SK-N-SH (cell line): ENCODE results near the gene PWP1. TPM values are rescaled to one million over a fixed set of nuclear protein-coding genes. Genes with fewer than 3 reads are reported as not detected.

Source experiments
- CTCF ChIA-PET: fragments of 300-600, 350-600 bp; formaldehyde crosslinking; extraction: SDS; loops from one replicate; lab custom pipeline; 2021; lab: Yijun Ruan, JAX
- POLR2A ChIA-PET: fragments of 350-600 bp; sonication (Branson Sonifier 250); formaldehyde crosslinking; extraction: SDS; loops from one replicate; lab custom pipeline; 2020; ENCODE audit warnings: antibody characterized with exemption, inconsistent platforms; lab: Yijun Ruan, JAX
- DNase-seq: peaks from one replicate; pipeline ENCODE4 v3.0.0; 2012
- H2AFZ ChIP-seq: fragments of 200-600 bp; sonication (generic); 2 replicates; pipeline ENCODE4 v1.8.1; 2016; ENCODE audit warnings: antibody characterized with exemption, mild to moderate bottlenecking, low read depth
- H3F3A ChIP-seq: fragments of 200-600 bp; sonication (generic); replicated peaks from 2 replicates; pipeline ENCODE3; 2016; ENCODE audit warnings: antibody characterized with exemption, mild to moderate bottlenecking; ENCODE audit not compliant: insufficient read depth
- H3K27ac ChIP-seq, 2 experiments: fragments of 200-500 bp in 1 of 2; fragments of 200-600 bp in 1 of 2; sonication (Bioruptor generic) in 1 of 2; sonication (generic), shearing (Covaris generic) in 1 of 2; 2 replicates each; pipeline versions ENCODE4 v1.5.1 to v1.6.1; 2014 to 2016; ENCODE audit warnings: low read depth in 2 of 2, inconsistent platforms in 1 of 2, low read length in 1 of 2, mild to moderate bottlenecking in 1 of 2, mixed read lengths in 1 of 2
- H3K27me3 ChIP-seq: fragments of 200-600 bp; sonication (generic), shearing (Covaris generic); 2 replicates; pipeline ENCODE4 v1.6.1; 2016; ENCODE audit warnings: mixed run types; ENCODE audit not compliant: insufficient read depth
- H3K36me3 ChIP-seq, 2 experiments: fragments of 200-500 bp in 1 of 2; fragments of 200-600 bp in 1 of 2; sonication (Bioruptor generic) in 1 of 2; sonication (generic) in 1 of 2; replicated peaks in 1 of 2; 2 replicates each; pipeline versions ENCODE3 to v1.5.1; 2014 to 2016; ENCODE audit warnings: low read length in 1 of 2, mild to moderate bottlenecking in 1 of 2; ENCODE audit not compliant: insufficient read depth in 2 of 2, control insufficient read depth in 1 of 2
- H3K4me1 ChIP-seq, 2 experiments: fragments of 200-500 bp in 1 of 2; fragments of 200-600 bp in 1 of 2; sonication (Bioruptor generic) in 1 of 2; sonication (generic), shearing (Covaris generic) in 1 of 2; 2 replicates each; pipeline versions ENCODE4 v1.5.1 to v1.6.1; 2014 to 2016; ENCODE audit warnings: low read depth in 1 of 2, low read length in 1 of 2, mixed run types in 1 of 2; ENCODE audit not compliant: insufficient read depth in 2 of 2, control insufficient read depth in 1 of 2
- H3K4me2 ChIP-seq: fragments of 200-600 bp; sonication (generic), shearing (Covaris generic); 2 replicates; pipeline ENCODE4 v1.6.1; 2017; ENCODE audit warnings: mixed run types
- H3K4me3 ChIP-seq, 2 experiments: fragments of 200-500 bp in 1 of 2; fragments of 200-600 bp in 1 of 2; sonication (Bioruptor generic) in 1 of 2; sonication (generic), shearing (Covaris generic) in 1 of 2; 2 replicates each; pipeline versions ENCODE4 v1.5.1 to v1.8.1; 2014 to 2016; ENCODE audit warnings: low read depth in 2 of 2, inconsistent platforms in 1 of 2, low read length in 1 of 2, mild to moderate bottlenecking in 1 of 2, mixed read lengths in 1 of 2, moderate library complexity in 1 of 2
- H3K79me2 ChIP-seq: fragments of 200-600 bp; sonication (generic); 2 replicates; pipeline ENCODE4 v1.8.1; 2017; ENCODE audit warnings: mild to moderate bottlenecking; ENCODE audit not compliant: insufficient read depth
- H3K9ac ChIP-seq: fragments of 200-600 bp; sonication (generic); 2 replicates; pipeline ENCODE4 v1.6.1; 2017; ENCODE audit warnings: mixed run types
- H3K9me2 ChIP-seq: fragments of 200-600 bp; sonication (generic); 2 replicates; pipeline ENCODE4 v1.6.1; 2017; ENCODE audit warnings: mixed run types
- H3K9me3 ChIP-seq: fragments of 200-600 bp; sonication (generic); 2 replicates; pipeline ENCODE4 v1.6.1; 2017; ENCODE audit warnings: mixed run types, mild to moderate bottlenecking, moderate library complexity
- H4K20me1 ChIP-seq: fragments of 200-600 bp; sonication (generic); 2 replicates; pipeline ENCODE4 v1.6.1; 2017; ENCODE audit warnings: mild to moderate bottlenecking, mixed run types; ENCODE audit not compliant: insufficient read depth
- CHD2 ChIP-seq: fragments of 150-350 bp; IDR thresholded peaks from 2 replicates; pipeline ENCODE4 v1.6.1; 2018; ENCODE audit warnings: low read length; ENCODE audit not compliant: partially characterized antibody
- FOSL2 ChIP-seq: IDR thresholded peaks from 2 replicates; pipeline ENCODE4 v1.4.0; 2012; ENCODE audit warnings: low read depth, mild to moderate bottlenecking, moderate library complexity, borderline replicate concordance
- FOXJ3 ChIP-seq: sonication (generic); formaldehyde crosslinking; IDR thresholded peaks from 2 replicates; pipeline ENCODE4 v1.5.1; 2020; ENCODE audit warnings: mild to moderate bottlenecking, missing genetic modification reagents
- RFX5 ChIP-seq: IDR thresholded peaks from 2 replicates; pipeline ENCODE4 v1.6.1; 2012; ENCODE audit warnings: mild to moderate bottlenecking, improper control_type of control experiment, low read length
- RXRA ChIP-seq: IDR thresholded peaks from 2 replicates; pipeline ENCODE4 v1.4.0; 2012; ENCODE audit warnings: low read depth, mild to moderate bottlenecking, borderline replicate concordance
- TAF1 ChIP-seq: IDR thresholded peaks from 2 replicates; pipeline ENCODE4 v1.6.1; 2012; ENCODE audit warnings: low read depth, mild to moderate bottlenecking, low read length, moderate library complexity, borderline replicate concordance
- YY1 ChIP-seq: IDR thresholded peaks from 2 replicates; pipeline ENCODE4 v1.4.0; 2012; ENCODE audit warnings: low read depth, mild to moderate bottlenecking
- WGBS: methylation state at CpG from one replicate; pipeline ENCODE4 v1.1.6; 2017; ENCODE audit warnings: low lambda C conversion rate; 5-methylcytosine and 5-hydroxymethylcytosine counted together
- polyA plus RNA-seq, 3 experiments: library from polyadenylated mRNA; depleted of rRNA; stranded (reverse); fragments of >200 nt; gene quantifications; 2 replicates each; pipeline ENCODE4 v1.2.3, GENCODE V29; 2012
- TF ChIP-seq, protein P1 (sequence below): fragments of 150-350 bp; IDR thresholded peaks from 2 replicates; pipeline ENCODE4 v1.6.1; 2016; ENCODE audit warnings: mild to moderate bottlenecking, low read depth, low read length
- TF ChIP-seq, protein P2 (sequence below): fragments of 200-600 bp; sonication (generic); IDR thresholded peaks from 2 replicates; pipeline ENCODE4 v1.6.1; 2017; ENCODE audit warnings: antibody characterized with exemption, mild to moderate bottlenecking, moderate library complexity
- TF ChIP-seq, protein P3 (sequence below): IDR thresholded peaks from 2 replicates; pipeline ENCODE4 v1.4.0; 2012; ENCODE audit warnings: low read depth
- TF ChIP-seq, protein P4 (sequence below): IDR thresholded peaks from 2 replicates; pipeline ENCODE4 v1.4.0; 2012; ENCODE audit warnings: low read depth, borderline replicate concordance

Gene PWP1
- polyA plus RNA-seq, 1 of the 3 experiments (the other 2 are of a cell fraction) = 129 TPM

DNA sequence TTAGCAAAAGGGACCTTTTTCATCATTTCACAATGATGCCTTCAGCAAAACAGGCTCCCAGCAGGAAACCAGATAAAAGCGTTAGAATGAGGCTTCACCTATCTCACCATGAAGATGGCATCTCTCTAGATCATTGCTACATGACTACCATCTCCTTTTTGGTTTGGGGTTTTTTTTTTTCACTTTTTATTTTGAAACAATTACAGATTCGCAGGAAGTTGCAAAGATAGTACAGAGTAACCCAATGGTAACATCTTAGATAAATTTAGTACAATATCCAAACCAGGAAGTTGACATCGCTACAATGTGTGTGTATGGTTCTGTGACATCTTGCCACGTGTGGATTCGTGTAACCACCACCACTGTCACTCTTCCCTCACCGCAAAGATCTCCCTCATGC lies 22.3 kb upstream of the PWP1 start:
- Histone ChIP-seq H3K36me3 (no peaks in the 10 kb centered on the region), H3K4me3 (no peak overlapping the region), H3K27ac (no peak overlapping the region), H3K79me2 (no peaks in the 10 kb centered on the region), H3K4me2 (no peak overlapping the region), H4K20me1 (no peaks in the 10 kb centered on the region), H3K9me2 (no peaks in the 10 kb centered on the region), H3K9me3 (no peaks in the 10 kb centered on the region), H3K27me3 (no peaks in the 10 kb centered on the region; the same call in 1 of the 2 replicates), H3K4me1 (peaks cover 0 to 5% of the 10 kb centered on the region in 2 experiments; a peak in 1 of 4 replicates)
- no peak for DNase-seq
- CTCF ChIA-PET = no interaction called here
- WGBS = 60% methylated on average over 6 of the region's 6 CpGs
- no peak for TF ChIP-seq FOSL2
- TF ChIP-seq RXRA = no peak
- TF ChIP-seq, protein P1, sequence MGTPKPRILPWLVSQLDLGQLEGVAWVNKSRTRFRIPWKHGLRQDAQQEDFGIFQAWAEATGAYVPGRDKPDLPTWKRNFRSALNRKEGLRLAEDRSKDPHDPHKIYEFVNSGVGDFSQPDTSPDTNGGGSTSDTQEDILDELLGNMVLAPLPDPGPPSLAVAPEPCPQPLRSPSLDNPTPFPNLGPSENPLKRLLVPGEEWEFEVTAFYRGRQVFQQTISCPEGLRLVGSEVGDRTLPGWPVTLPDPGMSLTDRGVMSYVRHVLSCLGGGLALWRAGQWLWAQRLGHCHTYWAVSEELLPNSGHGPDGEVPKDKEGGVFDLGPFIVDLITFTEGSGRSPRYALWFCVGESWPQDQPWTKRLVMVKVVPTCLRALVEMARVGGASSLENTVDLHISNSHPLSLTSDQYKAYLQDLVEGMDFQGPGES = no peak
- TF ChIP-seq YY1 = no peak
- TF ChIP-seq, all 33 proteins: peak for 0
- POLR2A ChIA-PET = no interaction called here
- Histone ChIP-seq H2AFZ (no peak overlapping the region), H3K9ac (no peak overlapping the region), H3F3A (no peaks in the 10 kb centered on the region)

DNA sequence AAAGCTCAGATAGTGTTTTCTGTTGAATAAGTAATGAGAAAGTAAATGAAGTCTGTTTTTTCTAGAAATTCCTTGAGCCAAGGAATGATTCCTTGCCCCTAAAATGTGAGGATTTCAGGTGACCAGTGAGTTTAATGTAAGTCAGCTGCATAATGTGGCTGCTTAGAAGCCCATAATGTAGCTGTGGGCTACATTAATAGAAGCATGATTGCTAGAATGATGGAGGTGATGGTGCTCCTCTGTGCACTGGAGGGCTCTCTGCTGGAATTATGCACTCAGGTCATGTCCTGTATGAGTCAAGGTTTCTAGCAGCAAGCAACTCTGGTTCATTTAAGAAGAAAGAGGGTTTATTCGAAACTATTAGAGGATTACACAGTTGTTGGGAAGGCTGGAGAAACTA lies 19.6 kb upstream of the PWP1 start:
- Histone ChIP-seq H3K4me1 (peaks cover 0 to 6% of the 10 kb centered on the region in 2 experiments; a peak in 1 of 4 replicates), H3K27ac (no peak overlapping the region), H3K79me2 (no peaks in the 10 kb centered on the region), H3F3A (no peaks in the 10 kb centered on the region), H3K9me3 (no peaks in the 10 kb centered on the region), H3K27me3 (no peaks in the 10 kb centered on the region; the same call in 1 of the 2 replicates), H2AFZ (no peak overlapping the region), H4K20me1 (no peaks in the 10 kb centered on the region), H3K4me3 (no peak overlapping the region), H3K36me3 (no peaks in the 10 kb centered on the region), H3K9me2 (no peaks in the 10 kb centered on the region), H3K9ac (no peak overlapping the region), H3K4me2 (no peak overlapping the region)
- ChIA-PET CTCF (interaction anchor here (0.6 to 2.9 kb wide), 3 partner anchors 9 to 574 kb away, joined by 3 to 15 read pairs (median 3); no protein-coding TSS in a partner anchor), POLR2A (no interaction called here)
- TF ChIP-seq YY1 (no peak), TAF1 (no peak), RFX5 (no peak), FOXJ3 (CRISPR knock-in tag) (no peak), CHD2 (no peak)
- TF ChIP-seq, protein P2, sequence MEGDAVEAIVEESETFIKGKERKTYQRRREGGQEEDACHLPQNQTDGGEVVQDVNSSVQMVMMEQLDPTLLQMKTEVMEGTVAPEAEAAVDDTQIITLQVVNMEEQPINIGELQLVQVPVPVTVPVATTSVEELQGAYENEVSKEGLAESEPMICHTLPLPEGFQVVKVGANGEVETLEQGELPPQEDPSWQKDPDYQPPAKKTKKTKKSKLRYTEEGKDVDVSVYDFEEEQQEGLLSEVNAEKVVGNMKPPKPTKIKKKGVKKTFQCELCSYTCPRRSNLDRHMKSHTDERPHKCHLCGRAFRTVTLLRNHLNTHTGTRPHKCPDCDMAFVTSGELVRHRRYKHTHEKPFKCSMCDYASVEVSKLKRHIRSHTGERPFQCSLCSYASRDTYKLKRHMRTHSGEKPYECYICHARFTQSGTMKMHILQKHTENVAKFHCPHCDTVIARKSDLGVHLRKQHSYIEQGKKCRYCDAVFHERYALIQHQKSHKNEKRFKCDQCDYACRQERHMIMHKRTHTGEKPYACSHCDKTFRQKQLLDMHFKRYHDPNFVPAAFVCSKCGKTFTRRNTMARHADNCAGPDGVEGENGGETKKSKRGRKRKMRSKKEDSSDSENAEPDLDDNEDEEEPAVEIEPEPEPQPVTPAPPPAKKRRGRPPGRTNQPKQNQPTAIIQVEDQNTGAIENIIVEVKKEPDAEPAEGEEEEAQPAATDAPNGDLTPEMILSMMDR = no peak
- TF ChIP-seq, protein P3, sequence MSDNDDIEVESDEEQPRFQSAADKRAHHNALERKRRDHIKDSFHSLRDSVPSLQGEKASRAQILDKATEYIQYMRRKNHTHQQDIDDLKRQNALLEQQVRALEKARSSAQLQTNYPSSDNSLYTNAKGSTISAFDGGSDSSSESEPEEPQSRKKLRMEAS = no peak
- TF ChIP-seq, protein P4, sequence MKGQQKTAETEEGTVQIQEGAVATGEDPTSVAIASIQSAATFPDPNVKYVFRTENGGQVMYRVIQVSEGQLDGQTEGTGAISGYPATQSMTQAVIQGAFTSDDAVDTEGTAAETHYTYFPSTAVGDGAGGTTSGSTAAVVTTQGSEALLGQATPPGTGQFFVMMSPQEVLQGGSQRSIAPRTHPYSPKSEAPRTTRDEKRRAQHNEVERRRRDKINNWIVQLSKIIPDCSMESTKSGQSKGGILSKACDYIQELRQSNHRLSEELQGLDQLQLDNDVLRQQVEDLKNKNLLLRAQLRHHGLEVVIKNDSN = no peak
- no peak for DNase-seq
- WGBS = 50% methylated on average over 1 of the region's 1 CpG
